Erythroblast (primary cell): ENCODE results near the gene RBM42.

ENCODE experiments used
- GATA1 ChIP-seq: IDR thresholded peaks from 2 replicates; pipeline ENCODE4 v1.6.1; 2011; ENCODE audit warnings: low read depth, mild to moderate bottlenecking, control low read depth, low read length, moderate library complexity
- POLR2A ChIP-seq: IDR thresholded peaks from 2 replicates; pipeline ENCODE4 v1.6.1; 2011; ENCODE audit warnings: mild to moderate bottlenecking, low read length

DNA sequence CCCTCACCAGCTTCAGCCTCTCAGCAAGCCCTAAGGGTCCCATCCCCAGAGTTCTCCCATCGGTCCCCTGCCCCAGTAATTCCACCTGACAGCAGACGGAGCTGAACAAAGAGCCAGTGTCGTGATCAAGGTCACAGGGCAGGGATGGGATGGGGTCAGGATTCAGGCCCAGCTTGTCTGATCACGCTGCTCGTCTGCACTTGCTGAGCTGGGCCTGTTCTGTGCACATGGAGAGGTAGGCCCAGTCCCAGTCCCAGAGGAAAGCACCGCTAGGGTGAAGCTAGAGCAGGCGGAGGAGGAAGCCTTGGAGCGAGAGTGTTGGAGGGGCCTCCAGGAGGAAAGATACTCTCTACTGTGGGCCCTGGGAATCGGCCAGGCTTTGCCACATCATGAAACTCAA is 7.1 kb upstream of the RBM42 start:
- TF ChIP-seq POLR2A, result no peak
- no peak for TF ChIP-seq GATA1
